22Rv1 (cell line): ENCODE measurements around the gene RGS3.

Experiments
- CTCF ChIP-seq: fragments of 450-650 bp; IDR thresholded peaks from 2 replicates; pipeline ENCODE4 v1.5.1; 2017; ENCODE audit warnings: mild to moderate bottlenecking
- ZFX ChIP-seq: fragments of 450-650 bp; IDR thresholded peaks from 2 replicates; pipeline ENCODE4 v1.6.1; 2017; ENCODE audit warnings: antibody characterized with exemption, borderline replicate concordance

DNA sequence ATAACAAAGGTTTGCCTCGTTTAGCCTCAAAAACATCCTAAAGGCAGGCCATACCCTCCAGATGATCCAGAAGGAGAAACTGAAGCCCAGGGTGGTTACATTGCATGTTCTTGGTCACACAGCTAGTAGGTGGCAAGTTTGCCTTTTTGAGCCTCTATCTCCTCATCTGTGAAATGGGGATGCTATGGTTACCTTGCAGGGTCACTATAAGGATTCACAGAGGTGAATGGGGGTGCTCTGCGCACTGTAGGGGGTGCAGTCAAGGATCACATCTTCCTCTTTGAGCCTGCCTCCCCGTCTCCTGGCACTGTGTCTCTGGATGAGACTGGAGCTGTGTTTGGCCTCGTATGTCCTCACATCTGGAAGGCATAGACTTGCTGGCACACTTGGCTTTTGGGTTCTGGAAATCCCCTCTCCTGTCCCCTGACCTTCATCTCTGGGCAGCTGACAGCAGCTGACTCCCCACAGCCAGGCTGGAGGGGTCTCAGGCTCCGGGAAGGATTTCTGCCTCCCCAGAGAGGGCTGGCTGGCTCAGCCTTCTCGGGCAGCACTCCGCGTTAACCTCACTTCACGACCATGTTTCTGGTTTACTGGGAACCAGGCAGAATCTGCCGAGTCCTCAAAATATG, 167.7 kb downstream of the RGS3 start:
- no peak for TF ChIP-seq CTCF
- no peak for TF ChIP-seq ZFX
